IPS-NIHi7 (cell line): ENCODE results near the gene PLEKHA1.

Source experiments
- DNase-seq: peaks from one replicate; pipeline ENCODE4 v3.0.0; 2012; ENCODE audit warnings: mixed read lengths; ENCODE audit errors: extremely low spot score

PLEKHA1 gene

DNA sequence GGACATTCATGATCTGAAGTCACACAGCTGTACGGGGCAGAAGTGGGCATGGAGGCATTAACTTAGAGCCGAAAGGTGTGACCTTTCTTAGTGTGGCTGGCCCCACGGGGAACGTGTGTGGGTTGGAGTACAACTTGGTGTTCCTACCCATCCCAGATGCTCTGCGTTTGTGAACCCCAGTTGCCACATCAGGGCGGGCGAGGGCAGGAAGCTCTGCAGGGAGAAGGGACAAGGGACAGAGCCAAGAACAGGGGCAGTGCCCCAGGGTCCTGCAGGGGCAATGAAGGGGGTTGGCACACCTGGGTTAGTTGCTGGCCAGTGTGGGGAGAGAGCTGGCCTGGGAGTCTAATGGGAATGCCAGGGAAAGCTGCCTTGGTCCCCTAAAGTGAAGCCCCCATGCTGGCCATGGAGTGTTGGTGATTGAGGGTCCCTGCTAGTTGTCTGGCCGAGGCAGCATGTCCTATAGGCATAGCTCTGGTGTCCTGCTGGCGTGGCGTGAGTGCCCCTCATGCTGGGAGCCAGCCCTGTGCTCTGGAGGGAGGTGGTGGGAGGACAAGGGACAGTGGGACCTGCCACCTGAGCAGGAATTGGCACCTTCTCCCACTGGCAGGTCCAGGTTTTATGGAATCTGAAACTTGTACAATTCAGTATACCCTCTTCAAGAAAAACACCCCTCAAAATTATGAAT, 105.8 kb downstream of the PLEKHA1 start:
- DNase-seq, result no peak

DNA sequence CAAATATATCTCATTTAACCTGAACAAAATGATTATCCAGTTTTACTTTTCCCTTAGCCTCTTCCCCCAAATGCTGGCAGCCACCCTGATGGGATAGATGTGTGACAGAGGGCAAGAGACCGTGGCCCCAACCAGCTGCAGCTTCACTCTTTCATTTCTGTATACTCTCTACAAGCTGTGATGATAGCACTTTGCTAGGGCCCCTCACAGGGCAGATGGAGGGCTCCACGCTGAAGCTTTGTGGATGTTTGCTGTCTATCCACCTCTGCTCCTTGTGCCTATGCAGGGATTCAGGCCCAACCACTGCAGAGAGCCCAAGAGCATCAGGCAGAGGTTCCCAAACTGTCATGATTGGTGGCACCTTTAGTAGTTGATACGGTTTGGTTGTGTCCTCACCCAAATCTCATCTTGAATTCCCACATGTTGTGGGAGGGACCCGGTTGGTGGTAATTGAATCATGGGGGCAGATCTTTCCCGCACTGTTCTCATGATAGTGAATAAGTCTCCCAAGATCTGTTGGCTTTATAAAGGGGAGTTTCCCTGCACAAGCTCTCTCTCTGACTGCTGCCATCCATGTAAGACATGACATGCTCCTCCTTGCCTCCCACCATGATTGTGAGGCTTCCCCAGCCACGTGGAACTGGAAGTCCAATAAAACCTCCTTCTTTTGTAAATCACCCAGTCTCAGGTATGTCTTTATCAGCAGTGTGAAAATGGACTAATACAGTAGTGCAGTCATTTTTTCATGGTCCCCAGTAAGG, 107.0 kb downstream of the PLEKHA1 start:
- DNase-seq, result no peak
